K562 (cell line): Measurements from ENCODE around the gene MRRF. TPM values are rescaled to one million over a fixed set of nuclear protein-coding genes. Genes with fewer than 3 reads are reported as not detected.

ENCODE experiments used
- CBFA2T2 ChIP-seq: fragments of 450-650 bp; conservative IDR thresholded peaks from 2 replicates; pipeline ENCODE4 v1.6.1; 2017; ENCODE audit warnings: mild to moderate bottlenecking
- CHD4 ChIP-seq: fragments of 200-600 bp; sonication (generic); IDR thresholded peaks from 3 replicates; pipeline ENCODE4 v1.6.1; 2012; ENCODE audit warnings: low read depth, mild to moderate bottlenecking, mixed read lengths, low read length, inconsistent platforms; ENCODE audit not compliant: insufficient read depth, insufficient replicate concordance, poor library complexity, severe bottlenecking
- CREB1 ChIP-seq, 2 experiments: sonication (generic) in 1 of 2; formaldehyde crosslinking in 1 of 2; IDR thresholded peaks; 2 replicates each; pipeline versions ENCODE4 v1.6.1 to v1.8.0; 2012 to 2022; ENCODE audit warnings: inconsistent platforms in 1 of 2, mild to moderate bottlenecking in 1 of 2, missing genetic modification reagents in 1 of 2, moderate library complexity in 1 of 2
- CREM ChIP-seq: IDR thresholded peaks from 2 replicates; pipeline ENCODE4 v1.6.1; 2014; ENCODE audit warnings: antibody characterized with exemption, low read depth
- HSF4 ChIP-seq: fragments of 250-450 bp; sonication (Bioruptor Pico); IDR thresholded peaks from 2 replicates; pipeline ENCODE4 v2.1.2; 2022; ENCODE audit warnings: mild to moderate bottlenecking, moderate library complexity, borderline replicate concordance
- LEF1 ChIP-seq: fragments of 450-650 bp; IDR thresholded peaks from 2 replicates; pipeline ENCODE4 v1.6.1; 2016; ENCODE audit warnings: mild to moderate bottlenecking
- MIER1 ChIP-seq: fragments of 450-650 bp; IDR thresholded peaks from 2 replicates; pipeline ENCODE4 v1.6.1; 2016; ENCODE audit warnings: antibody characterized with exemption, mild to moderate bottlenecking, low read depth
- POLR3A ChIP-seq: IDR thresholded peaks from 2 replicates; pipeline ENCODE4 v1.6.1; 2011; ENCODE audit warnings: borderline replicate concordance, mild to moderate bottlenecking, moderate library complexity; ENCODE audit not compliant: insufficient read length, insufficient read depth; ENCODE audit errors: extremely low read depth
- RBM25 ChIP-seq: fragments of 200-400 bp; formaldehyde crosslinking; IDR thresholded peaks from 2 replicates; pipeline ENCODE4 v1.6.1; 2018; ENCODE audit warnings: low read length, low read depth, moderate library complexity; ENCODE audit not compliant: severe bottlenecking
- TCF3 ChIP-seq: sonication (generic); formaldehyde crosslinking; IDR thresholded peaks from 2 replicates; pipeline ENCODE4 v1.4.0; 2020; ENCODE audit warnings: mild to moderate bottlenecking, missing genetic modification reagents
- ZC3H11A ChIP-seq: IDR thresholded peaks from 2 replicates; pipeline ENCODE4 v1.6.1; 2012; ENCODE audit warnings: low read depth, low read length, improper control_type of control experiment
- polyA plus RNA-seq, 8 experiments: library from polyadenylated mRNA; depleted of rRNA in 4 of 8; stranded (reverse) in 5 of 8; unstranded in 3 of 8; fragments of >200 nt; fragmentation: Nextera tagmentation in 2 of 8; fragmentation: Illumina TruSeq in 1 of 8; extraction: Ambion mirVana in 2 of 8; extraction: Trizol in 1 of 8; gene quantifications; 2 replicates each; pipeline versions ENCODE4 v1.2.1 to v1.2.3, GENCODE V29; 2011 to 2014; ENCODE audit warnings: inconsistent platforms in 1 of 8, missing spikeins in 1 of 8
- total RNA-seq, 7 experiments: library from RNA; depleted of rRNA in 6 of 7; stranded (reverse); fragments of >200 nt in 6 of 7; fragmentation: Illumina TruSeq in 2 of 7; extraction: Trizol in 2 of 7; gene quantifications; 2 replicates each; pipeline versions ENCODE4 v1.2.1 to v1.2.3, GENCODE V29; 2011 to 2021; ENCODE audit warnings: low replicate concordance in 1 of 7
- TF ChIP-seq, protein P1 (sequence below), 2 experiments: fragments of 450-650 bp; IDR thresholded peaks; 2 replicates each; pipeline ENCODE4 v1.6.1; 2018; ENCODE audit warnings: mild to moderate bottlenecking in 2 of 2, low read depth in 1 of 2; ENCODE audit not compliant: partially characterized antibody in 2 of 2
- TF ChIP-seq, protein P2 (sequence below): fragments of 450-650 bp; IDR thresholded peaks from 2 replicates; pipeline ENCODE4 v1.6.1; 2016; ENCODE audit warnings: antibody characterized with exemption
- TF ChIP-seq, protein P3 (sequence below): fragments of 450-650 bp; IDR thresholded peaks from 2 replicates; pipeline ENCODE4 v1.6.1; 2018; ENCODE audit not compliant: partially characterized antibody
- TF ChIP-seq, protein P4 (sequence below): IDR thresholded peaks from 2 replicates; pipeline ENCODE4 v1.6.1; 2011; ENCODE audit not compliant: insufficient read length; ENCODE audit errors: extremely low read depth
- TF ChIP-seq, protein P5 (sequence below): sonication (generic); formaldehyde crosslinking; IDR thresholded peaks from 2 replicates; pipeline ENCODE4 v1.5.0; 2020; ENCODE audit warnings: missing genetic modification reagents

Gene MRRF
- total and polyA plus RNA-seq, 9 of the 15 experiments (the other 6 are each of a cell fraction or from before 2014, with no cell fraction given) = 55.0 to 105 (median 81.2) TPM

DNA sequence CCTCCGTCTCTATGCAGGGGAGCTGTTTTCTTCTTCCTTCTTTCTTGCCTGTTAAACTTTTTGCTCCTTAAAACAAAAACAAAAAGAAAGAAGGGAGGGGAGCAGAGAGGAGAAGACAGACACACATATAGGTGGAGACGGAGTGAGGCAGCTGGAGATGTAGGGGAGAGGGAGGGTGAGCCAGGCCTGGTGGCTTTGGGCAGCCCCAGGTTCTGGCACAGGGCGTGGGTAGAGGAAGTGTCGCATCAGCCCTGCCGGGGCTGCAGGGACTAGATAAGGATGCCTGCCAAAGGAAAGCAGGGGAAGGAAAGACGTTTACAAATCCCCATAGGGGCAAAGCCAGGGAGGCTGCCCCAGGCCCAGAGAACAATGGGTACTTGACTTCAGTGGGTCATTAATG, 67.4 kb downstream of the MRRF start (continued):
- TF ChIP-seq, protein P1, sequence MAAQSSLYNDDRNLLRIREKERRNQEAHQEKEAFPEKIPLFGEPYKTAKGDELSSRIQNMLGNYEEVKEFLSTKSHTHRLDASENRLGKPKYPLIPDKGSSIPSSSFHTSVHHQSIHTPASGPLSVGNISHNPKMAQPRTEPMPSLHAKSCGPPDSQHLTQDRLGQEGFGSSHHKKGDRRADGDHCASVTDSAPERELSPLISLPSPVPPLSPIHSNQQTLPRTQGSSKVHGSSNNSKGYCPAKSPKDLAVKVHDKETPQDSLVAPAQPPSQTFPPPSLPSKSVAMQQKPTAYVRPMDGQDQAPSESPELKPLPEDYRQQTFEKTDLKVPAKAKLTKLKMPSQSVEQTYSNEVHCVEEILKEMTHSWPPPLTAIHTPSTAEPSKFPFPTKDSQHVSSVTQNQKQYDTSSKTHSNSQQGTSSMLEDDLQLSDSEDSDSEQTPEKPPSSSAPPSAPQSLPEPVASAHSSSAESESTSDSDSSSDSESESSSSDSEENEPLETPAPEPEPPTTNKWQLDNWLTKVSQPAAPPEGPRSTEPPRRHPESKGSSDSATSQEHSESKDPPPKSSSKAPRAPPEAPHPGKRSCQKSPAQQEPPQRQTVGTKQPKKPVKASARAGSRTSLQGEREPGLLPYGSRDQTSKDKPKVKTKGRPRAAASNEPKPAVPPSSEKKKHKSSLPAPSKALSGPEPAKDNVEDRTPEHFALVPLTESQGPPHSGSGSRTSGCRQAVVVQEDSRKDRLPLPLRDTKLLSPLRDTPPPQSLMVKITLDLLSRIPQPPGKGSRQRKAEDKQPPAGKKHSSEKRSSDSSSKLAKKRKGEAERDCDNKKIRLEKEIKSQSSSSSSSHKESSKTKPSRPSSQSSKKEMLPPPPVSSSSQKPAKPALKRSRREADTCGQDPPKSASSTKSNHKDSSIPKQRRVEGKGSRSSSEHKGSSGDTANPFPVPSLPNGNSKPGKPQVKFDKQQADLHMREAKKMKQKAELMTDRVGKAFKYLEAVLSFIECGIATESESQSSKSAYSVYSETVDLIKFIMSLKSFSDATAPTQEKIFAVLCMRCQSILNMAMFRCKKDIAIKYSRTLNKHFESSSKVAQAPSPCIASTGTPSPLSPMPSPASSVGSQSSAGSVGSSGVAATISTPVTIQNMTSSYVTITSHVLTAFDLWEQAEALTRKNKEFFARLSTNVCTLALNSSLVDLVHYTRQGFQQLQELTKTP (IDR thresholded peaks at IDR 0.05; ENCODE audit: low read depth in 1 of 2, partially characterized antibody in 2 of 2) = no peak
- TF ChIP-seq CHD4 (no peak), HSF4 (CRISPR knock-in tag) (no peak), CBFA2T2 (peak; percentile 83), LEF1 (peak; percentile 40; the same call in 1 of the 2 replicates), TCF3 (CRISPR knock-in tag) (peak; percentile 89), ZC3H11A (no peak), POLR3A (no peak), CREB1 (IDR thresholded peaks at IDR 0.05) (peak; percentile 43; the same call in 1 of the 2 replicates), CREB1 (CRISPR knock-in tag; IDR thresholded peaks at IDR 0.05) (no peak), RBM25 (no peak), MIER1 (no peak), CREM (peak; percentile 71)
- TF ChIP-seq, protein P2, sequence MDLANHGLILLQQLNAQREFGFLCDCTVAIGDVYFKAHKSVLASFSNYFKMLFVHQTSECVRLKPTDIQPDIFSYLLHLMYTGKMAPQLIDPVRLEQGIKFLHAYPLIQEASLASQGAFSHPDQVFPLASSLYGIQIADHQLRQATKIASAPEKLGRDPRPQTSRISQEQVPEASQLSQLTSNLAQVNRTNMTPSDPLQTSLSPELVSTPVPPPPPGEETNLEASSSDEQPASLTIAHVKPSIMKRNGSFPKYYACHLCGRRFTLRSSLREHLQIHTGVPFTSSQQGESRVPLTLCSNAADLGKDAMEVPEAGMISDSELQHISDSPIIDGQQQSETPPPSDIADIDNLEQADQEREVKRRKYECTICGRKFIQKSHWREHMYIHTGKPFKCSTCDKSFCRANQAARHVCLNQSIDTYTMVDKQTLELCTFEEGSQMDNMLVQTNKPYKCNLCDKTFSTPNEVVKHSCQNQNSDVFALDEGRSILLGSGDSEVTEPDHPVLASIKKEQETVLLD = peak; percentile 75; the same call in 1 of the 2 replicates
- TF ChIP-seq, protein P3, sequence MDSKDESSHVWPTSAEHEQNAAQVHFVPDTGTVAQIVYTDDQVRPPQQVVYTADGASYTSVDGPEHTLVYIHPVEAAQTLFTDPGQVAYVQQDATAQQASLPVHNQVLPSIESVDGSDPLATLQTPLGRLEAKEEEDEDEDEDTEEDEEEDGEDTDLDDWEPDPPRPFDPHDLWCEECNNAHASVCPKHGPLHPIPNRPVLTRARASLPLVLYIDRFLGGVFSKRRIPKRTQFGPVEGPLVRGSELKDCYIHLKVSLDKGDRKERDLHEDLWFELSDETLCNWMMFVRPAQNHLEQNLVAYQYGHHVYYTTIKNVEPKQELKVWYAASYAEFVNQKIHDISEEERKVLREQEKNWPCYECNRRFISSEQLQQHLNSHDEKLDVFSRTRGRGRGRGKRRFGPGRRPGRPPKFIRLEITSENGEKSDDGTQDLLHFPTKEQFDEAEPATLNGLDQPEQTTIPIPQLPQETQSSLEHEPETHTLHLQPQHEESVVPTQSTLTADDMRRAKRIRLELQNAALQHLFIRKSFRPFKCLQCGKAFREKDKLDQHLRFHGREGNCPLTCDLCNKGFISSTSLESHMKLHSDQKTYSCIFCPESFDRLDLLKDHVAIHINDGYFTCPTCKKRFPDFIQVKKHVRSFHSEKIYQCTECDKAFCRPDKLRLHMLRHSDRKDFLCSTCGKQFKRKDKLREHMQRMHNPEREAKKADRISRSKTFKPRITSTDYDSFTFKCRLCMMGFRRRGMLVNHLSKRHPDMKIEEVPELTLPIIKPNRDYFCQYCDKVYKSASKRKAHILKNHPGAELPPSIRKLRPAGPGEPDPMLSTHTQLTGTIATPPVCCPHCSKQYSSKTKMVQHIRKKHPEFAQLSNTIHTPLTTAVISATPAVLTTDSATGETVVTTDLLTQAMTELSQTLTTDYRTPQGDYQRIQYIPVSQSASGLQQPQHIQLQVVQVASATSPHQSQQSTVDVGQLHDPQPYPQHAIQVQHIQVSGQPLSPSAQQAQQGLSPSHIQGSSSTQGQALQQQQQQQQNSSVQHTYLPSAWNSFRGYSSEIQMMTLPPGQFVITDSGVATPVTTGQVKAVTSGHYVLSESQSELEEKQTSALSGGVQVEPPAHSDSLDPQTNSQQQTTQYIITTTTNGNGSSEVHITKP = no peak
- TF ChIP-seq, protein P4, sequence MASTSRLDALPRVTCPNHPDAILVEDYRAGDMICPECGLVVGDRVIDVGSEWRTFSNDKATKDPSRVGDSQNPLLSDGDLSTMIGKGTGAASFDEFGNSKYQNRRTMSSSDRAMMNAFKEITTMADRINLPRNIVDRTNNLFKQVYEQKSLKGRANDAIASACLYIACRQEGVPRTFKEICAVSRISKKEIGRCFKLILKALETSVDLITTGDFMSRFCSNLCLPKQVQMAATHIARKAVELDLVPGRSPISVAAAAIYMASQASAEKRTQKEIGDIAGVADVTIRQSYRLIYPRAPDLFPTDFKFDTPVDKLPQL = no peak
- TF ChIP-seq, protein P5, sequence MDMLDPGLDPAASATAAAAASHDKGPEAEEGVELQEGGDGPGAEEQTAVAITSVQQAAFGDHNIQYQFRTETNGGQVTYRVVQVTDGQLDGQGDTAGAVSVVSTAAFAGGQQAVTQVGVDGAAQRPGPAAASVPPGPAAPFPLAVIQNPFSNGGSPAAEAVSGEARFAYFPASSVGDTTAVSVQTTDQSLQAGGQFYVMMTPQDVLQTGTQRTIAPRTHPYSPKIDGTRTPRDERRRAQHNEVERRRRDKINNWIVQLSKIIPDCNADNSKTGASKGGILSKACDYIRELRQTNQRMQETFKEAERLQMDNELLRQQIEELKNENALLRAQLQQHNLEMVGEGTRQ (CRISPR knock-in tag) = no peak
